C4-2B (cell line): ENCODE results near the gene ARL4A.

Experiments
- H3K27ac ChIP-seq: fragments of 450-650 bp; 2 replicates; pipeline ENCODE4 v1.5.1; 2017
- ZFX ChIP-seq: fragments of 450-650 bp; IDR thresholded peaks from 2 replicates; pipeline ENCODE4 v1.6.1; 2017
- TF ChIP-seq, protein P1 (sequence below): fragments of 450-650 bp; conservative IDR thresholded peaks from 2 replicates; pipeline ENCODE4 v1.5.1; 2017; ENCODE audit warnings: mild to moderate bottlenecking

Gene ARL4A

DNA sequence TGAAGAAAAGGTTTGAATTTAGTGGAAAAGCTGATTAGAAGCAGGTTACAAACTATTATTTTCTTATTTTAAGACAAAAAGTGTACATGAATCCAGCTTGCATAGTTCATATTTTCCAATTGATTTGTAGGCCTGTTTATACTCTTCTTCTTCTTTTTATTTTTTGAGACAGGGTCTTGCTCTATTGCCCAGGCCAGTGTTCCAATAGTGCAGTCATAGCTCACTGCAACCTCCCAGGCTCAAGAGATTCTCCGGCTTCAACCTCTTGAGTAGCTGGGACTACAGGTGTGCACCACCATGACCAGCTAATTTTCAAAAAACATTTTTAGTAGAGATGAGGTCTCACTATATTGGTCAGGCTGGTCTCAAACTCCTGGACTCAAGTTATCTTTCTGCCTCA is 45.0 kb downstream of the ARL4A start:
- TF ChIP-seq, protein P1, sequence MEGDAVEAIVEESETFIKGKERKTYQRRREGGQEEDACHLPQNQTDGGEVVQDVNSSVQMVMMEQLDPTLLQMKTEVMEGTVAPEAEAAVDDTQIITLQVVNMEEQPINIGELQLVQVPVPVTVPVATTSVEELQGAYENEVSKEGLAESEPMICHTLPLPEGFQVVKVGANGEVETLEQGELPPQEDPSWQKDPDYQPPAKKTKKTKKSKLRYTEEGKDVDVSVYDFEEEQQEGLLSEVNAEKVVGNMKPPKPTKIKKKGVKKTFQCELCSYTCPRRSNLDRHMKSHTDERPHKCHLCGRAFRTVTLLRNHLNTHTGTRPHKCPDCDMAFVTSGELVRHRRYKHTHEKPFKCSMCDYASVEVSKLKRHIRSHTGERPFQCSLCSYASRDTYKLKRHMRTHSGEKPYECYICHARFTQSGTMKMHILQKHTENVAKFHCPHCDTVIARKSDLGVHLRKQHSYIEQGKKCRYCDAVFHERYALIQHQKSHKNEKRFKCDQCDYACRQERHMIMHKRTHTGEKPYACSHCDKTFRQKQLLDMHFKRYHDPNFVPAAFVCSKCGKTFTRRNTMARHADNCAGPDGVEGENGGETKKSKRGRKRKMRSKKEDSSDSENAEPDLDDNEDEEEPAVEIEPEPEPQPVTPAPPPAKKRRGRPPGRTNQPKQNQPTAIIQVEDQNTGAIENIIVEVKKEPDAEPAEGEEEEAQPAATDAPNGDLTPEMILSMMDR: no peak
- no peak for TF ChIP-seq ZFX
- H3K27ac ChIP-seq: no peak overlapping the region

DNA sequence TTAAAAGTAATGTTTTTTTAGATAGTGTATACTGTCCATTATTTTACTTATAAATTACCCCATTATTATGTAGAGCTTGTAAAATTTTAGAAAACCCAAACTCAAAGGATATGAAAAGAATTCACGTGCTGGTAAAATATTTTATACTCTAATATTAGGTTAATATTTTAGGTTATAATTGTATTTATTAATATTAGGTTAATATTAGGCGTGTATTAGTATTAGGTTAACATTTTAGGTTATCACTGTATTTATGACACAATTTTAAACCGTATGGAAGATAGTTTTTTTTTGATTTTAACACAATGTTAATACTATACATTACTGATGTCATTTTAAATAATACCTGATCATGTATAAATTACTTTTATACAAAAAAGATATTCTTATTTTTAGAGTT is 48.5 kb downstream of the ARL4A start:
- TF ChIP-seq, protein P1: no peak
- TF ChIP-seq ZFX: no peak
- H3K27ac ChIP-seq: no peak overlapping the region

DNA sequence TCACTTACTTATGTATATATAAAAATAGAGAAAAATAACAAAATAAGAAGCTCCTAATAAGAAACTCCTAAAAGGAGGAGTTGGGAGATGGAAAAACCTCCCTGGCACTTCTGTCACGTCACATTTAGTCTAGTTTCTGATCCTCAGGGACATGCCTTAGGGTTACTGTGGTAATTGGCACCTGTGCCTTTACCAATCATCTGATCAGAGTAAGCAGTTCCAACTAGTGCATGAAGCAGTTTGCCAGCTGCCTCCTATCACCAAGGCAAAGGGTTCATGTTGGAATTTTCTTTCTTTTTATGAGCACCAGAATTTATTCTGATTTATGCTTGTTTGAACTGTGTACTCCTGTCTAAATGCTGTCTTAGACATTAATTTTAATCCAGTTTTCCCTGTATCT is 49.9 kb downstream of the ARL4A start:
- no peak overlapping the region for H3K27ac ChIP-seq
- TF ChIP-seq, protein P1: no peak
- TF ChIP-seq ZFX: no peak

DNA sequence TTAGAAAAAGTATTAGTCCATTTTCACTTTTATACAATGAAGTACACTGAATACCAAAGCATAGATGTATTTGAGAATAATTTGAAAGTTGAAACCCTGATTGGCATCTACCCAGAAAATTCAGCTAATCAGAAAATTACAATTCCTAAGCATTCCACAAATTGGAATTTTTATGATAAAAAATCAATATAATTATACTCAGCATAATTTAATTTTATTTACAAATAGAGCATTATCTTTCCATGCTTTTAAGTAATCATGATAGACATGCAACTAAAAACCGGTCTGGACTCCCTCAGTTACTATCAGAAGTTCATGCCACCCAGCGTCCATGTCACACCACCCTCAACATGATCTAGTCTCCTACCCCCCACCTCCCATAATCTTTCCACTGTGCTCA is 50.4 kb downstream of the ARL4A start:
- no peak overlapping the region for H3K27ac ChIP-seq
- no peak for TF ChIP-seq ZFX
- TF ChIP-seq, protein P1: no peak

DNA sequence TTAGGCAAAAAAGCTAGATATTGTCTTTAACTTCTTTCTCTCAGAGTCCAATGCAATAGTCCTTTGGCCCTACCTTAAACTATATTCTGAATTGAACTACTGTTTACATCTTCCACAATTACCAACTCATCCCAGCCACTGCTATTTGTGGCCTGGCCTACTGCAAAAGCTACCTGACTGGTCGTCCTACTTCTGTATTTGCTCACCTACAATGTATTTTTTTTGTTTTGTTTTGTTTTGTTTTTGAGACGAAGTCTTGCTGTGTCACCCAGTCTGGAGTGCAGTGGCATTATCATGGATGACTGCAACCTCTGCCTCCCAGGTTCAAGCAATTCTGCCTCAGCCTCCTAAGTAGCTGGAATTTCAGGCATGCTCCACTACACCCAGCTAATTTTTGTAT is 51.2 kb downstream of the ARL4A start:
- TF ChIP-seq, protein P1: no peak
- TF ChIP-seq ZFX: no peak
- H3K27ac ChIP-seq: no peak overlapping the region
